GM18517 (cell line): ENCODE data around the gene PLXNC1.

ENCODE experiments used
- ATAC-seq: cut with Tn5 transposase; IDR thresholded peaks from one replicate; pipeline ENCODE4 v1.9.1; 2021; ENCODE audit warnings: mild to moderate bottlenecking, moderate library complexity; ENCODE audit not compliant: unreplicated experiment

Gene PLXNC1

GRCh38 chr12:94202245-94203180, 54.1 kb downstream of the PLXNC1 start:
- no peak for ATAC-seq

GRCh38 chr12:94203181-94203546, 54.8 kb downstream of the PLXNC1 start:
- no peak for ATAC-seq

- no peak for ATAC-seq
Measured at GRCh38 chr12:94203796-94204195, 55.4 kb downstream of the PLXNC1 start.

GRCh38 chr12:94204499-94205247, 56.3 kb downstream of the PLXNC1 start:
- ATAC-seq: peak; percentile 31

- ATAC-seq: no peak
Measured at GRCh38 chr12:94205822-94206221, 57.4 kb downstream of the PLXNC1 start.

- no peak for ATAC-seq
Measured at GRCh38 chr12:94206886-94207285, 58.5 kb downstream of the PLXNC1 start.

- peak; percentile 1 for ATAC-seq
Measured at GRCh38 chr12:94207467-94207848, 59.1 kb downstream of the PLXNC1 start.

- ATAC-seq: peak; percentile 77
Measured at GRCh38 chr12:94207849-94208621, 59.7 kb downstream of the PLXNC1 start.

GRCh38 chr12:94208622-94208966, 60.2 kb downstream of the PLXNC1 start:
- ATAC-seq: peak; percentile 41

GRCh38 chr12:94209240-94209639, 60.9 kb downstream of the PLXNC1 start:
- ATAC-seq: no peak

- no peak for ATAC-seq
Measured at GRCh38 chr12:94211021-94211420, 62.6 kb downstream of the PLXNC1 start.

GRCh38 chr12:94218233-94218632, 69.9 kb downstream of the PLXNC1 start:
- ATAC-seq: no peak

- no peak for ATAC-seq
Measured at GRCh38 chr12:94219622-94220302, 71.4 kb downstream of the PLXNC1 start.

- ATAC-seq: no peak
Measured at GRCh38 chr12:94220804-94221203, 72.4 kb downstream of the PLXNC1 start.

- ATAC-seq: no peak
Measured at GRCh38 chr12:94222351-94223084, 74.1 kb downstream of the PLXNC1 start.

GRCh38 chr12:94223842-94224241, 75.5 kb downstream of the PLXNC1 start:
- no peak for ATAC-seq

GRCh38 chr12:94225506-94225905, 77.1 kb downstream of the PLXNC1 start:
- ATAC-seq: no peak

- ATAC-seq: no peak
Measured at GRCh38 chr12:94225947-94226630, 77.7 kb downstream of the PLXNC1 start.

GRCh38 chr12:94227066-94227465, 78.7 kb downstream of the PLXNC1 start:
- ATAC-seq: no peak
